Measurements from ENCODE around the gene DNAL4. TPM values are rescaled to one million over a fixed set of nuclear protein-coding genes. Genes with fewer than 3 reads are reported as not detected.

The DNAL4 gene
- total RNA-seq, 1 donor from 2014 or later = 27.1 TPM

DNA sequence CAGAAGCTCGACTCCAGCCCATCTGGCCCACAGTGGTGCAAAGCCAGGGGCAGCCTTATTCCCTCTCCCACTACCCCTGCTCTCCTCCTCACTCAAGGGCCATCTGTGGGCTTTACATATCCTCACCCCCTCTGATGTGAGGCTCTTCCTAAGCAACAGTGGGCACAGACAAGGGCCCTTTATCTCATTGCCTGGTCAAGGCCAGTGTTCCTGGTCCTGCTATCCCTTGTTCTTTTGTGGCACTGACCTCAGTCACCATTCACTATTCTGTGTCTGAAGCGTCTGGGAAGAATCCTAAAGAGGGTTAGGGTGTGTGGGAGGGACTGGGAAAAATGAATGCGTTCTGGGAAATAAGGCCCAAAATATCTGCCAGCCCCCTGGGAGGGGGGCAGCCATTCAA is 7.3 kb downstream of the DNAL4 start:
- no peaks in the 10 kb centered on the region for H3K27me3 Mint-ChIP-seq
- no peak overlapping the region for H3K4me3 Mint-ChIP-seq (ENCODE audit: low read depth)
- no peak overlapping the region for H3K27ac Mint-ChIP-seq
- H3K4me1 Mint-ChIP-seq (ENCODE audit: low read depth) = no peaks in the 10 kb centered on the region
- TF ChIP-seq, protein P1, sequence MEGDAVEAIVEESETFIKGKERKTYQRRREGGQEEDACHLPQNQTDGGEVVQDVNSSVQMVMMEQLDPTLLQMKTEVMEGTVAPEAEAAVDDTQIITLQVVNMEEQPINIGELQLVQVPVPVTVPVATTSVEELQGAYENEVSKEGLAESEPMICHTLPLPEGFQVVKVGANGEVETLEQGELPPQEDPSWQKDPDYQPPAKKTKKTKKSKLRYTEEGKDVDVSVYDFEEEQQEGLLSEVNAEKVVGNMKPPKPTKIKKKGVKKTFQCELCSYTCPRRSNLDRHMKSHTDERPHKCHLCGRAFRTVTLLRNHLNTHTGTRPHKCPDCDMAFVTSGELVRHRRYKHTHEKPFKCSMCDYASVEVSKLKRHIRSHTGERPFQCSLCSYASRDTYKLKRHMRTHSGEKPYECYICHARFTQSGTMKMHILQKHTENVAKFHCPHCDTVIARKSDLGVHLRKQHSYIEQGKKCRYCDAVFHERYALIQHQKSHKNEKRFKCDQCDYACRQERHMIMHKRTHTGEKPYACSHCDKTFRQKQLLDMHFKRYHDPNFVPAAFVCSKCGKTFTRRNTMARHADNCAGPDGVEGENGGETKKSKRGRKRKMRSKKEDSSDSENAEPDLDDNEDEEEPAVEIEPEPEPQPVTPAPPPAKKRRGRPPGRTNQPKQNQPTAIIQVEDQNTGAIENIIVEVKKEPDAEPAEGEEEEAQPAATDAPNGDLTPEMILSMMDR (IDR thresholded peaks at IDR 0.05; ENCODE audit: unreplicated experiment) = no peak
- peaks cover 1% of the 10 kb centered on the region for H3K36me3 Mint-ChIP-seq (ENCODE audit: insufficient read depth)
- no peak for DNase-seq (ENCODE audit: low spot score, unreplicated experiment)
- H3K9me3 Mint-ChIP-seq (ENCODE audit: low read depth) = no peaks in the 10 kb centered on the region

DNA sequence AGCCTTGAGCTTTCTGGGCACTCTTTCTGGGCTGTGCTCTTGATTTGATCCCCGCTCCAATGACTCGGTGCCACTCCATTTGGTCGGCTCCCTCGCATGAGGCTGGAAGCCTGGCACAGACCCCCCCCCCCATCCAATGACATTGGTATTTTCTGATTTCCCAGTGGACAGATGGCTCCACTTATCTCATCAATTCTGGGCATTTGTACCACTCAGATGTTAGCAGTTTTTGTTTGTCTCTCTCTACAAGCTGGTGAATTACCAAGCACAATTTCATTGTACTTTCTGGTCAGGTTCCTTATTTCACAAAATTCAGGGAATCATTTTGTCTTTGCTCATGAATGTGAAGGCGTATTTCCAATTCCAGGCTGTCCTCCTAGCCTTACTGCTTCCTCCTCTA is 9.1 kb downstream of the DNAL4 start:
- Mint-ChIP-seq H3K36me3 (ENCODE audit: insufficient read depth) (peaks cover 3% of the 10 kb centered on the region), H3K4me1 (ENCODE audit: low read depth) (no peaks in the 10 kb centered on the region), H3K9me3 (ENCODE audit: low read depth) (no peaks in the 10 kb centered on the region), H3K4me3 (ENCODE audit: low read depth) (no peak overlapping the region), H3K27ac (no peak overlapping the region), H3K27me3 (no peaks in the 10 kb centered on the region)
- TF ChIP-seq, protein P1 (IDR thresholded peaks at IDR 0.05; ENCODE audit: unreplicated experiment) = no peak
- DNase-seq (ENCODE audit: low spot score, unreplicated experiment) = no peak

DNA sequence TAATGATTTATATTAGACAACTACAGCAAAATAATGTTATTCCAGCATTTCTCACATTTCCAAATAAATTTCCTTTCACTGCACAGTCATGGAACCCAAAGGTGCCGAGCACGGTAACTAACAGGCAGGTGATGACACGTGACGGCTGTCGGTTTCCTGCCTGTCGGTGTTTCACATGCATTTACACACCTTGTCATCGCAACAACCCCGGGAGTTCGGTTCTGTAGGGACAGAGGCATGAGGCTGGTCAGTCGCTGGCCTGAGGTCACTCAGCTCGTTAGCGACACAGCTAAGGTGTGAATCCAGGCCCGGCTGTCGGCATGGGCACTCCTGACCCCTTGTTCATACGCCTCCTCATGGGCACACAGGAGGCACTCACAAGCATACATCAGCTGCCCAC is 9.9 kb downstream of the DNAL4 start:
- Mint-ChIP-seq H3K4me1 (ENCODE audit: low read depth) (no peaks in the 10 kb centered on the region), H3K9me3 (ENCODE audit: low read depth) (no peaks in the 10 kb centered on the region), H3K4me3 (ENCODE audit: low read depth) (no peak overlapping the region), H3K27me3 (no peaks in the 10 kb centered on the region), H3K36me3 (ENCODE audit: insufficient read depth) (peaks cover 5% of the 10 kb centered on the region), H3K27ac (no peak overlapping the region)
- TF ChIP-seq, protein P1 (IDR thresholded peaks at IDR 0.05; ENCODE audit: unreplicated experiment) = no peak
- DNase-seq (ENCODE audit: low spot score, unreplicated experiment) = no peak

DNA sequence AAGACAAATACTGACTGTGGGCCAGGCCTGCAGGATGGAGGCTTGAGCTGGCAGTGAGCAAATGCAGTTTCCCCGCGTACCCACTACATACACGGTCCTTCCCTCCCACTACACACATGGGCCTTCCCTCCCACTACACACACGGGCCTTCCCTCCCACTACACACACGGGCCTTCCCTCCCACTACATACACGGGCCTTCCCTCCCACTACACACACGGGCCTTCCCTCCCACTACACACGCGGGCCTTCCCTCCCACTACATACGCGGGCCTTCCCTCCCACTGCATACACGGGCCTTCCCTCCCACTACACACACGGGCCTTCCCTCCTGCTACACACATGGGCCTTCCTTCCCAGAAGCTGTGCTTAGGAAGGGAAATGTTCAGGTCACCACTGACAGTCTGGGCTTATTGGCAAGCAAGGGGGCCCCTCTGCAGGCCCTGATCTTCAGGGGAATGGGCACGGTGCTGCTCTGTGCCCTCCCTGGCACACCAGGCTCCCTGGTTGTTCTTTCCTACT is 10.8 kb downstream of the DNAL4 start:
- Mint-ChIP-seq H3K9me3 (ENCODE audit: low read depth) (no peaks in the 10 kb centered on the region), H3K27me3 (no peaks in the 10 kb centered on the region), H3K4me1 (ENCODE audit: low read depth) (no peaks in the 10 kb centered on the region), H3K36me3 (ENCODE audit: insufficient read depth) (peaks cover 5% of the 10 kb centered on the region), H3K27ac (no peak overlapping the region), H3K4me3 (ENCODE audit: low read depth) (no peak overlapping the region)
- DNase-seq (ENCODE audit: low spot score, unreplicated experiment) = no peak
- TF ChIP-seq, protein P1 (IDR thresholded peaks at IDR 0.05; ENCODE audit: unreplicated experiment) = no peak

DNA sequence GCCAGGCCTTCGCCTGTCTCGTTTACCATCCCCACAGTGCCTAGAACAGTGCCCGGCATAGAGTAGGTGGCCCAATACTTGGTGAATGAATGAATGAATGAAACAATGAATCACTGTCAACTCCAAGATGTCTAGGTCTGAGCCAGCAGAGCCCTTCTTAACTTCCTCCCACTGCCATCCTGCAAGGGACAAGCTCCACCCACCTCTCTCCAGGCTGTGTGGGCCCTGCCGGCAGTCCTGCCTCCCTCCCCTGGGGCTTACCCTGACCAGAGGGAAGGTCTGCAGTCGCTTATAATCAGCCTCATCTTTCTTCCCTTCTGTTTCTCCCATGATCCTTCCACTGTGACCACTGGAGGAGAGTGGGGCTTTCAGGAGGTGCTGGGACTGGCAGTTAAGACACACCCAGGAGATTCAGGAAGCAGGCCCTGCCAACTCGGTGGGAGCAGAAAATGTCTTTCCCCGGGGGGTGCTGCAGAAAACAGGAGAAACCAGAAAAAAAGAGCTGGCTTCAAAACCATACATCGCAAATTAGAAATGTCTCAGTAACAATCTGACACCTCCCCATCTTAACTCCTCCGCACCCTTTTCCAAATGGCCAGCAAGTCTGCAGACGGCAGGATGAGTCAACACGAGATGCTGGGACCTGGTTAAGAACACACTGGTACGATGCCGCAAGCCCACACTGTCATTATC is 11.4 kb downstream of the DNAL4 start:
- Mint-ChIP-seq H3K36me3 (ENCODE audit: insufficient read depth) (peaks cover 5% of the 10 kb centered on the region), H3K4me1 (ENCODE audit: low read depth) (no peaks in the 10 kb centered on the region), H3K27me3 (no peaks in the 10 kb centered on the region), H3K9me3 (ENCODE audit: low read depth) (no peaks in the 10 kb centered on the region), H3K27ac (no peak overlapping the region), H3K4me3 (ENCODE audit: low read depth) (no peak overlapping the region)
- no peak for DNase-seq (ENCODE audit: low spot score, unreplicated experiment)
- TF ChIP-seq, protein P1 (IDR thresholded peaks at IDR 0.05; ENCODE audit: unreplicated experiment) = no peak
